ENCODE measurements around the gene S100A13. TPM values are rescaled to one million over a fixed set of nuclear protein-coding genes. Genes with fewer than 3 reads are reported as not detected.

S100A13 gene
- total and polyA plus RNA-seq, 9 of the 15 experiments (the other 6 are each of a cell fraction or from before 2014, with no cell fraction given) = 41.9 to 129 (median 58.0) TPM

DNA sequence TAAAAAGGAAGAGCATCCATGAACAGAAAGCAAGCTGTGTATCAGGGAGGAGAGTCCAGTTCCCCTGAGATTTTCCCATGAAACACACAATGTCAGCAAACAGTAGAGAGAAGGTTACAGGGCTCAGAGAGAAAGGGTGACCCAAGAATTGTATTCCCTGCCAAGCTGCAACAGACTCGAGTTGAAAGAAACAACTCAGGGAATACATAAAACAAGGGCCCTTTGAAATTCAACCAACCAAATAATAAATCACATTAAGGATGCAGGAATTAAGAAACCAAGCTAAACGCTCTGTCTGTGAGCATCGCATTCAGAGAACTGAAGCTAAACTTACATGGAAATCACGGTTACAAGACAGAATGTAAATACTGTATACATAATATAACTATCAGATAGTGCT lies 34.6 kb downstream of the S100A13 start:
- H3K4me1 ChIP-seq (replicated peaks in 1 of 2; ENCODE audit: control insufficient read depth in 2 of 2, insufficient read depth in 2 of 2, low read length in 2 of 2) = peaks cover 0 to 2% of the 10 kb centered on the region in 2 experiments; a peak in 2 of 5 replicates
- no peak for TF ChIP-seq CBX8 (IDR thresholded peaks at IDR 0.05; ENCODE audit: borderline replicate concordance, extremely low read depth, low read depth, low read length, poor library complexity, severe bottlenecking)
- TF ChIP-seq PHF8 (IDR thresholded peaks at IDR 0.05; ENCODE audit: borderline replicate concordance, low read length) = no peak
- no peak for TF ChIP-seq ETS2 (tag; IDR thresholded peaks at IDR 0.05; ENCODE audit: borderline replicate concordance, poor library complexity, severe bottlenecking)
- TF ChIP-seq, protein P1, sequence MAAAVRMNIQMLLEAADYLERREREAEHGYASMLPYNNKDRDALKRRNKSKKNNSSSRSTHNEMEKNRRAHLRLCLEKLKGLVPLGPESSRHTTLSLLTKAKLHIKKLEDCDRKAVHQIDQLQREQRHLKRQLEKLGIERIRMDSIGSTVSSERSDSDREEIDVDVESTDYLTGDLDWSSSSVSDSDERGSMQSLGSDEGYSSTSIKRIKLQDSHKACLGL (CRISPR knock-in tag; IDR thresholded peaks at IDR 0.05; ENCODE audit: borderline replicate concordance, poor library complexity, severe bottlenecking) = no peak
- no peak for TF ChIP-seq ZNF263 (CRISPR knock-in tag; IDR thresholded peaks at IDR 0.05; ENCODE audit: borderline replicate concordance)
- no peak for TF ChIP-seq SNIP1 (IDR thresholded peaks at IDR 0.05; ENCODE audit: low read depth)
- no peak for TF ChIP-seq ZNF507 (tag; conservative IDR thresholded peaks at IDR 0.05)
- TF ChIP-seq, protein P2, sequence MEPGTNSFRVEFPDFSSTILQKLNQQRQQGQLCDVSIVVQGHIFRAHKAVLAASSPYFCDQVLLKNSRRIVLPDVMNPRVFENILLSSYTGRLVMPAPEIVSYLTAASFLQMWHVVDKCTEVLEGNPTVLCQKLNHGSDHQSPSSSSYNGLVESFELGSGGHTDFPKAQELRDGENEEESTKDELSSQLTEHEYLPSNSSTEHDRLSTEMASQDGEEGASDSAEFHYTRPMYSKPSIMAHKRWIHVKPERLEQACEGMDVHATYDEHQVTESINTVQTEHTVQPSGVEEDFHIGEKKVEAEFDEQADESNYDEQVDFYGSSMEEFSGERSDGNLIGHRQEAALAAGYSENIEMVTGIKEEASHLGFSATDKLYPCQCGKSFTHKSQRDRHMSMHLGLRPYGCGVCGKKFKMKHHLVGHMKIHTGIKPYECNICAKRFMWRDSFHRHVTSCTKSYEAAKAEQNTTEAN (CRISPR knock-in tag; IDR thresholded peaks at IDR 0.05) = no peak
- TF ChIP-seq YY1 (IDR thresholded peaks at IDR 0.05; ENCODE audit: borderline replicate concordance in 1 of 3, control insufficient read depth in 1 of 3, extremely low read depth in 1 of 3, insufficient read depth in 3 of 3, insufficient read length in 1 of 3, insufficient replicate concordance in 2 of 3, low read depth in 1 of 3, low read length in 2 of 3) = no peak
- no peak for TF ChIP-seq HNRNPUL1 (IDR thresholded peaks at IDR 0.05; ENCODE audit: low read length)
- no peak for TF ChIP-seq ZNF436 (CRISPR knock-in tag; IDR thresholded peaks at IDR 0.05)
- TF ChIP-seq ZNF696 (CRISPR knock-in tag; conservative IDR thresholded peaks at IDR 0.05) = no peak
- TF ChIP-seq, protein P3, sequence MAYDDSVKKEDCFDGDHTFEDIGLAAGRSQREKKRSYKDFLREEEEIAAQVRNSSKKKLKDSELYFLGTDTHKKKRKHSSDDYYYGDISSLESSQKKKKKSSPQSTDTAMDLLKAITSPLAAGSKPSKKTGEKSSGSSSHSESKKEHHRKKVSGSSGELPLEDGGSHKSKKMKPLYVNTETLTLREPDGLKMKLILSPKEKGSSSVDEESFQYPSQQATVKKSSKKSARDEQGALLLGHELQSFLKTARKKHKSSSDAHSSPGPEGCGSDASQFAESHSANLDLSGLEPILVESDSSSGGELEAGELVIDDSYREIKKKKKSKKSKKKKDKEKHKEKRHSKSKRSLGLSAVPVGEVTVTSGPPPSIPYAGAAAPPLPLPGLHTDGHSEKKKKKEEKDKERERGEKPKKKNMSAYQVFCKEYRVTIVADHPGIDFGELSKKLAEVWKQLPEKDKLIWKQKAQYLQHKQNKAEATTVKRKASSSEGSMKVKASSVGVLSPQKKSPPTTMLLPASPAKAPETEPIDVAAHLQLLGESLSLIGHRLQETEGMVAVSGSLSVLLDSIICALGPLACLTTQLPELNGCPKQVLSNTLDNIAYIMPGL (CRISPR knock-in tag; IDR thresholded peaks at IDR 0.05) = no peak
- TF ChIP-seq, protein P4, sequence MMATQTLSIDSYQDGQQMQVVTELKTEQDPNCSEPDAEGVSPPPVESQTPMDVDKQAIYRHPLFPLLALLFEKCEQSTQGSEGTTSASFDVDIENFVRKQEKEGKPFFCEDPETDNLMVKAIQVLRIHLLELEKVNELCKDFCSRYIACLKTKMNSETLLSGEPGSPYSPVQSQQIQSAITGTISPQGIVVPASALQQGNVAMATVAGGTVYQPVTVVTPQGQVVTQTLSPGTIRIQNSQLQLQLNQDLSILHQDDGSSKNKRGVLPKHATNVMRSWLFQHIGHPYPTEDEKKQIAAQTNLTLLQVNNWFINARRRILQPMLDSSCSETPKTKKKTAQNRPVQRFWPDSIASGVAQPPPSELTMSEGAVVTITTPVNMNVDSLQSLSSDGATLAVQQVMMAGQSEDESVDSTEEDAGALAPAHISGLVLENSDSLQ (IDR thresholded peaks at IDR 0.05) = no peak
- no peak for TF ChIP-seq GABPB2 (CRISPR knock-in tag; conservative IDR thresholded peaks at IDR 0.05)
- no peak for TF ChIP-seq HDAC1 (IDR thresholded peaks at IDR 0.05)

More for the DNA sequence above, 34.6 kb downstream of the S100A13 start:
- H3K4me3 ChIP-seq = no peak overlapping the region
- no peaks in the 10 kb centered on the region for H3K36me3 ChIP-seq (ENCODE audit: control insufficient read depth, insufficient read depth, low read length)
- H3K9me1 ChIP-seq (ENCODE audit: control insufficient read depth, insufficient read depth, low read length) = no peaks in the 10 kb centered on the region
- DNase-seq (ENCODE audit: extremely low read depth in 1 of 4, low spot score in 3 of 4) (no peak), FAIRE-seq (no peak), ATAC-seq (no peak)
- no peak overlapping the region for H3K4me2 ChIP-seq (ENCODE audit: insufficient read depth, low read length)
- WGBS (ENCODE audit: insufficient coverage, low coverage, missing lambda C conversion rate) = 21% methylated on average over 4 of the region's 4 CpGs
- no TSS peak for BruUV-seq (replicated peaks)
- intact Hi-C loops (cut with micrococcal nuclease) (no loop called here), in situ Hi-C loops (cut with MboI) (no loop called here)
- ChIA-PET POLR2A (interaction anchor here (0.6 to 1.4 kb wide), 7 partner anchors 9 to 47 kb away, joined by 3 to 5 read pairs (median 4); no protein-coding TSS in a partner anchor), CTCF (ENCODE audit: low intra/inter-chr PET ratio) (interaction anchor here (0.7 kb wide), 1 partner anchor 24 kb away, joined by 4 read pairs; no protein-coding TSS in a partner anchor)
- H3K9me3 ChIP-seq (replicated peaks; ENCODE audit: control insufficient read depth, insufficient read depth, low read depth, low read length) = no peaks in the 10 kb centered on the region
- H3K79me2 ChIP-seq (ENCODE audit: control insufficient read depth, insufficient read depth, low read length) = no peaks in the 10 kb centered on the region
- no peaks in the 10 kb centered on the region for H4K20me1 ChIP-seq (replicated peaks; ENCODE audit: control insufficient read depth, insufficient read depth, low read length)
- H3K27ac ChIP-seq (ENCODE audit: extremely low read depth, low read depth, low read length) = no peak overlapping the region
- no peak overlapping the region for H2AFZ ChIP-seq (ENCODE audit: low read depth, low read length)
- no peaks in the 10 kb centered on the region for H3K27me3 ChIP-seq (ENCODE audit: control insufficient read depth in 2 of 2, insufficient read depth in 2 of 2, low read length in 2 of 2)
- no peak overlapping the region for H3K9ac ChIP-seq (ENCODE audit: insufficient read depth in 1 of 2, low read depth in 2 of 2, low read length in 2 of 2)

Measured in K562 (cell line).